GM23248 (cell line): Measurements from ENCODE around the gene ADAMTSL4.

Experiments
- EZH2 ChIP-seq: fragments of 200-600 bp; sonication (generic); IDR thresholded peaks from 2 replicates; pipeline ENCODE4 v1.6.1; 2018; ENCODE audit warnings: antibody characterized with exemption, mild to moderate bottlenecking; ENCODE audit not compliant: insufficient read depth, poor library complexity, severe bottlenecking
- EZH2phosphoT487 ChIP-seq: fragments of 200-600 bp; sonication (generic); IDR thresholded peaks from 2 replicates; pipeline ENCODE4 v1.6.1; 2018; ENCODE audit warnings: antibody characterized with exemption, moderate library complexity, mild to moderate bottlenecking, low read depth; ENCODE audit not compliant: insufficient read depth

GRCh38 chr1:150578272-150579109 lies 29.3 kb downstream of the ADAMTSL4 start:
- no peak for TF ChIP-seq EZH2
- TF ChIP-seq EZH2phosphoT487: no peak
